ENCODE results near the gene F11R.
A peak's percentile ranks its signal among the peaks of the same experiment; 100 is the strongest.
"Not testable (repeated sequence)": the region's sequence is repeated elsewhere in the genome, so short reads cannot be mapped to it uniquely, and the experiment has no call there.

F11R gene

DNA sequence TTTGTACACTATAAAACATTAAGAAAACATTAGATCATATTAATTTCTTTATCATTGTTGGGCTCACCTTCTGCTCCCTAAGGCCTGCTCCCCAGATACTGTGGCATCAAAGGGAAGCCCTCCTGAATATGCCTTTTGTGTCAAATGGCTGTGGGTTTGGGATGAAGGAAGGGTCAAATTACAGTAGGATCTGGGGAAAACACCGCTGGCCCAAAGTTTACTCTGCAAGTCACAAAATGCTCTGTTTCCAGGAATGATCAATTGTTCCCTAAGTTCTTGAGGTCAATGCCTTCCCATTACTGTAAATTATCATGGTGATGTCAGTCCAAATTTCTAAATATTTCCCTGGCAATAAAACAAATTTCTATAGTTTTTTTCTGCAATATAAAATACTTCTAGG, 59.5 kb downstream of the F11R start:
- DNase-seq = no peak

DNA sequence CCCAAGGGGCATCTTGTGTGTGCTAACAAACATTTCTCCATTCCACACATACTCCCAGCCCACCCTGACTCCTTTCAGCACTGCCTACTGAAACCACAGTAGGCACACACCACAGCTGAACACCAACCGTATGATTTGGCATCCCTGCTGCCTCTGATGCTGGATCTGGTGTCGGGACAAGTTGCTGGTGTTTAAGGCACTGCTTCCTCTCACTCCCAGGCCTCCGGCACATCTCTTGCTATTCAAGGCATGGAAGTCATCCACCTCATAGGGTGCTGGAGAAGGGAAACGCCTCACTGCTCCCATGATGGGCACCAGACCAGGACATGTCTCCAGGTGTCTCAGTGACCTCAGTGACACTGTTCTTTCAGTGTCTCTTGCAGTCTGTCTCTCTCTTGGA, 64.0 kb downstream of the F11R start:
- DNase-seq = no peak

DNA sequence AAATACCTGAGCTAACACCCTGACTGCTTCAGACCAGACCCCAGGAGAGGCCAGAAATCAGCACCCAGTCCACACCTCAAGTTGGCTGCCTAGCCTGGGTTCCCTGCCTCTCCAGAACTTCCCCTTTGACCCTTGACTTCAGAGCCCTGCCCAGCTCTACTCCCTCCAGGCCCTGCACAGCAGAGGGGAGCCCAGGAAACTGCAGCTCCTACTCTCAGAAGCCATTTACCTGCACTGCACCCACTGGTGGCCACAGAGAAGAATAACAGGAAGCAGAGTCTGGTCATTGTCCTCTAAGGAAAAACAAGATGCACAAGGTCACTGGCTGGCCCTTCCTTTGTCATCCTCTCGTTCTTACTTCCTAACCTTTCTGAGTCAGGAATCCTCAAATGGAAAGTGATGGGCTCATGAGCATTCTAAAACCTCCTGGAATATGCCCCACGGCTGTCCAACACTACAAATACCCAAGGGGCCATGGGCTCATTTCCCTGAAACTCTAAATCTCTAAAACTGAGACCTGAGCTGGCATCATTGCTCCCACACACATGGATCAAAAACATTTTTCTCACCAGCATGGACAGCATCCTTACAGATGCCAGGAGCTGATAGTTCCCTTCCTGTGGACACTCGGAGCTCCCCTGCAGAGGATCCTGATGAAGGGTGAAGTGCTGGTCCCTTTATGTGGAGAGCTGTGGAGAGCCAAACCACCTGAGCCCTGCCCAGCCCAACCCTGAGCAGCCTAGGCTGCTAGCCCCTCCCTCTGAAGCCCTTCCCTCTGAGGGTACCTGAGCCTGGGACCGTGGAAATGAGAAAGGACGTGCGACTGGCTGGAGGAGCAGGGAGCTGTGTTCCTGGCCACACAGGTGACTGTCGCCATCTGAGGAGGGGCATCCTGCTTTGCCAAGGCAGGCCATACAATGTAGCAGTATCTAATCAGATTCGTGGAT, 66.5 kb downstream of the F11R start, which contains the start of gene ITLN2:
Gene ITLN2 (minus strand): TSS at position 652 of the 947 bp plus-strand sequence. CDS start 68 bp downstream, at position 584.
- peak; percentile 28 for DNase-seq

DNA sequence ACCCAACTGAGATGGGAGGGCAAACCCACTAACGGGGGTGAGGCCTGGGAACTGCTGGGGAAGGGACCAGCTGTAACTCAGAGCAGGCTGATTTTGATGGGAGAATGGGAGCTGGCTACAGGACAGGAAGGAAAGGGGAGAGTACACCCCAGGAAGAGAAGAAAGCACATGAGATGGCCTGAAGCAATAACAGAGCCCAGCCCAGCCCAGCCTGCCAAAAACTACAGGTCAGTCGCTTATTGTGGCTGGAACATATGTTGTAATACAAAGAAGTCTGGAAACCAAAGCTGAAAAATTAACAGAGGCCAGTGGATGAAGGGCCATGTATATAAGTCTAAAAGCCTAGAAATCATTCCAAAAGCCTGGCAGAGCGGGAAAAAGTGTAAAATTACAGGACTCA, 67.9 kb downstream of the F11R start:
- DNase-seq = no peak

DNA sequence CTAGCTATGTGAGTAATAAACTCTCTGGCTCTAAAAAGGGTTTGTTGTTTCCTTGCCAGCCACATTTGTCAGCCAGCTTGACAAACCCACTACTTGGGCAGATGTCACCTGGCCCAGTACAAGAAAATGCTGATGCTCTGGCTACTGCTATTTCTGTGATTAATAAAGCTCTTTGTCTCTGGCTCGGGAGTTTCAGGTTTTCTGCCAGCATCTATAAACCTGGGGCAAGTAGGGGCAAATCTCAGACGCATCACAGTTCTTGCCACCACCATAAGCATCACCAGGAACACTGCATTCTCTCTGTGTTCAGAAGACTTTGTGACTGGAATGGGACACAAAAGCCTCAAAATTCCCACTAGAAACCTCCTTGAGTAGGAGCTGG, 68.8 kb downstream of the F11R start:
- DNase-seq = no peak

DNA sequence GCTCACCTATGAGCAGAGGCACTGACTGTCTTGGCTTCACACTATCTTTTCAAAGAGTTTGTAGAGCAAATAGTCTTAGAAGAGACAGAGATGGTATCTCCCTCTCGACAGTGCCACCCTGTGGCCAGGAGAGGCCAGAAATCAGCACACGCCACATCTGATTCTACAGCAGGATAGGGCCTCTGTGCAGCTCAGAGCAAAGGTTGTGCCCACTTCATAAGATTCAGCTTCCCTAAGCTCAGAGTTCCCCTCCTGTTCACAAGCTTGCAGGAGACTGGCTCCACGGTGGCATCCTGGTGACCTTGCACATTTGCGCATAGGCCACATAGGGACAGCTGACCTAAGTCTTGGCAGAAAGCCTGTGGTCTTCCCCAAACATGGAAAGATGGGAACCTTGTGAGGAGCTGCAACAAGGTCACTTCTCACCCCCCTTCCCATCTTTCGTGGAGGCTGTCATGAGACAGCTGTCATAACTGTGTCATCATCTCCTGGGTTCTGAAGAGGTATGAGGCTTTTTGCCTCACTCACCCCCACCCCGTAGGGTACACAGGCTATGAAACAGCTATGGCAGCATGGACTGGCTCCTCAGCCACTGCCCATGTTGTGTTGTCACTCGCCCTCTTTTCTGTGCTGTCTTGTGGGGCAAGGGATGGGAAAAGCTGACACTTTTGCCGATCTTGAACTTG, 69.4 kb downstream of the F11R start:
- peak; percentile 63 for DNase-seq

DNA sequence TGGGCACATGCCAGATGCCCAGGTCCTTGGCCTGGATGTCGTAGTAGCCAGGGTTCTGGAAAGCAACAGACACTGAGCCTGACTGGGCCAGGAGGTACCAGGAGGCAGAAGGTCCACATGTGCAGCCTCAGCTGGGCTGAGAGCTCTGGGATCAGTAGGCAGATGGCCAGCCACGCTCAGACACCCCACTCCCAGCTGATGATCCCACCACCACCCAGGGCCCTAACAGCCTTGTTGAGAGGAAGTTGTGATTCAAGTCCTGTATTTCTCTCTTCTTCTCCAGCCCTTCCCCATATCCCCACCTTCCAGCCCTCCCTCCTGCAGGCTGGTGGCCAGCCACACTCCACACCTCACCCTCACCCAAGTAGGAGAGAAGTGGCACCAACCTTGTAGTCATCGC, 70.3 kb downstream of the F11R start:
- no peak for DNase-seq

DNA sequence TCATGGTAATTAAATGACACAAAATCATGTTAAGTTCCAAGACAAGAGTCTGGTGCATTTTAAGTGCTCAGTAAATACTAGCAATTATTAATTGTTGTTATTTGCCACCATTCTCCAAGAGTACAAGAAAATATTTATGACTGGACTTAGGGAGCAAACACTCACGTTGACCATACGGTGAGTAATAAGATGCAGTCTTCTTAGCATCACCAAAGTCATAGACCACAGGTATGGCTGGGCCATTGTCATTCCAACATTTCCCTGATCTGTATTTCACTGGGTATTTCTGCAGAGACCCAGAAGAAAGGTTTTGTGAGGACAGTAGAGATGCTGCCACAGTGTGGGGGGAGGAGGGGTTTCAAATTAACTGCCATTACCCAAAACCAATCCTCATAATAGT, 71.1 kb downstream of the F11R start:
- no peak for DNase-seq

DNA sequence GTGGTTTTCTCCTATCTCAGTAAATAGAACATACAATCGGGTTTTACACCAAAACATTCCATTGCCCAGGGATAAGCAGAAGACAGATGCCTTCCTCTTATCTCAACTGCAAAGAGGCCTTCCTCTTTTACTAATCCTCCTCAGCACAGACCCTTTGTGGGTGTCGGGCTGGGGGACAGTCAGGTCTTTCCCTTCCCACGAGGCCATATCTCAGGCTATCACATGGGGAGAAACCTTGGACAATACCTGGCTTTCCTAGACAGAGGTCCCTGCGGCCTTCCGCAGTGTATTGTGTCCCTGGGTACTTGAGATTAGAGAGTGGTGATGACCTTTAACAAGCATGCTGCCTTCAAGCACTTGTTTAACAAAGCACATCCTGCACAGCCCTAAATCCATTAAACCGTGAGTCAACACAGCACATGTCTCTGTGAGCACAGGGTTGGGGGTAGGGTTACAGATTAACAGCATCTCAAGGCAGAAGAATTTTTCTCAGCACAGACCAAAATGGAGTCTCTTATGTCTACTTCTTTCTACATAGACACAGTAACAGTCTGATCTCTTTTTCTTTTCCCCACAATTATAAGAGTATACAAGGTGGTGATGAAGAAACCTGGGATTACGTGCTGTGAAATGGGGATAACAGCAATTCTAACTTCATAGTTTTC, 71.6 kb downstream of the F11R start:
- DNase-seq = not testable (repeated sequence)

DNA sequence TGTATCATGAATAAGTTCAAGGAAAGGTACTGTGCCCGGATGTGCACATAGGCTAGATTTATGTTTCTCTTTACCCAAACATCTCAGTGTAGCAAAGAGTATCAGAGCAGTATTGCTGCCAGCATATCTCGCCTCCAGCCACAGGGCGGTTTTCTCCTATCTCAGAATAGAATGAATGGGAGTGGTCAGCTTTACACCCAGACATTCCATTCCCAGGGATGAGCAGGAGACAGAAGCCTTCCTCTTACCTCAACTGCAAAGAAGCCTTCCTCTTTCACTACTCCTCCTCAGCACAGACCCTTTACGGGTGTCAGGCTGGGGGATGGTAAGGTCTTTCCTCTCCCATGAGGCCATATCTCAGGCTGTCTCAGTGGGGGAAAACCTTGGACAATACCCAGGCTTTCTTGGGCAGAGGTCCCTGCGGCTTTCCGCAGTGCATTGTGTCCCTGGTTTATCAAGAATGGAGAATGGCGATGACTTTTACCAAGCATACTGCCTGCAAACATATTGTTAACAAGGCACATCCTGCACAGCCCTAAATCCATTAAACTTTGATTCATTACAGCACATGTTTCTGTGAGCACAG, 73.7 kb downstream of the F11R start:
- DNase-seq = not testable (repeated sequence)

DNA sequence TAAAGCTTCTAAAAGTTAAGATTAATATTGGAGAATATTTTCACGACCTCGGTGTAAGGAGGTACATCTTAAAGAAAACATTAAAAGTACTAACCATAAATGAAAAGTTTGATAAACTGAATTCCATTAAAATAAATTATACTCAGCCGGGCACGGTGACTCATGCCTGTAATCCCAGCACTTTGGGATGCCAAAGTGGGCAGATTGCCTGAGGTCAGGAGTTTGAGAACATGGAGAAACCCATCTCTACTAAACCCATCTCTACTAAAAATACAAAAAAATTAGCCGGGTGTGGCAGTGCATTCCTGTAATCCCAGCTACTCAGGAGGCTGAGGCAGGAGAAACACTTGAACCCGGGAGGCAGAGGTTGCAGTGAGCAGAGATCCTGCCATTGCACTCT, 75.1 kb downstream of the F11R start:
- not testable (repeated sequence) for DNase-seq

Measured in central memory CD4-positive, alpha-beta T cell (primary cell).